Measurements from ENCODE around the gene ELOF1.
A peak's percentile ranks its signal among the peaks of the same experiment; 100 is the strongest.

ELOF1 gene

GRCh38 chr19:11550265-11550664 is 8.8 kb downstream of the ELOF1 start:
- ChIA-PET POLR2A (no interaction called here), CTCF (no interaction called here)
- Histone ChIP-seq H3K27me3 (replicated peaks in 2 of 5; ENCODE audit: control insufficient read depth in 4 of 5, insufficient read depth in 5 of 5, low read length in 4 of 5) (peaks cover 0 to 3% (median 0%) of the 10 kb centered on the region in 5 experiments), H3K36me3 (ENCODE audit: control insufficient read depth in 4 of 4, insufficient read depth in 4 of 4, low read length in 3 of 4) (peaks cover 3 to 28% (median 16%) of the 10 kb centered on the region in 4 experiments), H3K9me3 (ENCODE audit: control extremely low read depth in 1 of 5, control insufficient read depth in 4 of 5, insufficient read depth in 2 of 5, low read depth in 1 of 5, low read length in 4 of 5) (no peaks in the 10 kb centered on the region), H3K27ac (ENCODE audit: insufficient read depth in 1 of 2, low read depth in 1 of 2, low read length in 2 of 2, poor library complexity in 1 of 2, severe bottlenecking in 2 of 2) (no peak overlapping the region), H3K4me3 (ENCODE audit: control insufficient read depth in 1 of 7, extremely low read depth in 1 of 7, insufficient read depth in 4 of 7, low read depth in 2 of 7, low read length in 6 of 7) (no peak overlapping the region), H3K4me1 (ENCODE audit: control extremely low read depth in 1 of 4, control insufficient read depth in 4 of 4, insufficient read depth in 4 of 4, low read length in 3 of 4) (no peaks in the 10 kb centered on the region)
- WGBS (ENCODE audit: insufficient coverage) = 100% methylated on average over 2 of the region's 8 CpGs
- DNase-seq = no peak

- WGBS (ENCODE audit: insufficient coverage) = 99% methylated on average over 23 of the region's 24 CpGs
Measured at GRCh38 chr19:11549386-11549953, 9.6 kb downstream of the ELOF1 start.

GRCh38 chr19:11547929-11548700 is 10.9 kb downstream of the ELOF1 start:
- H3K36me3 ChIP-seq (ENCODE audit: control insufficient read depth in 4 of 4, insufficient read depth in 4 of 4, low read length in 3 of 4) = peaks cover 3 to 12% (median 7%) of the 10 kb centered on the region in 4 experiments
- 99% methylated on average over 10 of the region's 14 CpGs for WGBS (ENCODE audit: insufficient coverage)
- DNase-seq = no peak
- ChIA-PET CTCF (interaction anchor here (1.4 kb wide), 1 partner anchor 12 kb away, joined by 4 read pairs; no protein-coding TSS in a partner anchor), POLR2A (no interaction called here)
- H3K9me3 ChIP-seq (ENCODE audit: control extremely low read depth in 1 of 5, control insufficient read depth in 4 of 5, insufficient read depth in 2 of 5, low read depth in 1 of 5, low read length in 4 of 5) = no peaks in the 10 kb centered on the region
- no peaks in the 10 kb centered on the region for H3K4me1 ChIP-seq (ENCODE audit: control extremely low read depth in 1 of 4, control insufficient read depth in 4 of 4, insufficient read depth in 4 of 4, low read length in 3 of 4)
- H3K27ac ChIP-seq (ENCODE audit: insufficient read depth in 1 of 2, low read depth in 1 of 2, low read length in 2 of 2, poor library complexity in 1 of 2, severe bottlenecking in 2 of 2) = no peak overlapping the region
- peaks cover 0 to 3% (median 0%) of the 10 kb centered on the region in 5 experiments for H3K27me3 ChIP-seq (replicated peaks in 2 of 5; ENCODE audit: control insufficient read depth in 4 of 5, insufficient read depth in 5 of 5, low read length in 4 of 5)
- no peak overlapping the region for H3K4me3 ChIP-seq (ENCODE audit: control insufficient read depth in 1 of 7, extremely low read depth in 1 of 7, insufficient read depth in 4 of 7, low read depth in 2 of 7, low read length in 6 of 7)

More at GRCh38 chr19:11549386-11549953, 9.6 kb downstream of the ELOF1 start:
- no peak for DNase-seq
- Histone ChIP-seq H3K36me3 (ENCODE audit: control insufficient read depth in 4 of 4, insufficient read depth in 4 of 4, low read length in 3 of 4) (peaks cover 3 to 25% (median 15%) of the 10 kb centered on the region in 4 experiments), H3K4me3 (ENCODE audit: control insufficient read depth in 1 of 7, extremely low read depth in 1 of 7, insufficient read depth in 4 of 7, low read depth in 2 of 7, low read length in 6 of 7) (no peak overlapping the region), H3K27ac (ENCODE audit: insufficient read depth in 1 of 2, low read depth in 1 of 2, low read length in 2 of 2, poor library complexity in 1 of 2, severe bottlenecking in 2 of 2) (no peak overlapping the region), H3K9me3 (ENCODE audit: control extremely low read depth in 1 of 5, control insufficient read depth in 4 of 5, insufficient read depth in 2 of 5, low read depth in 1 of 5, low read length in 4 of 5) (no peaks in the 10 kb centered on the region), H3K4me1 (ENCODE audit: control extremely low read depth in 1 of 4, control insufficient read depth in 4 of 4, insufficient read depth in 4 of 4, low read length in 3 of 4) (no peaks in the 10 kb centered on the region), H3K27me3 (replicated peaks in 2 of 5; ENCODE audit: control insufficient read depth in 4 of 5, insufficient read depth in 5 of 5, low read length in 4 of 5) (peaks cover 0 to 3% (median 0%) of the 10 kb centered on the region in 5 experiments)
- ChIA-PET CTCF (no interaction called here), POLR2A (no interaction called here)

- POLR2A ChIA-PET = no interaction called here
- DNase-seq = peak in 1 of 3 donors; percentile 33
- Histone ChIP-seq H3K27ac (ENCODE audit: insufficient read depth in 1 of 2, low read depth in 1 of 2, low read length in 2 of 2, poor library complexity in 1 of 2, severe bottlenecking in 2 of 2) (no peak overlapping the region), H3K27me3 (replicated peaks in 2 of 5; ENCODE audit: control insufficient read depth in 4 of 5, insufficient read depth in 5 of 5, low read length in 4 of 5) (peaks cover 0 to 39% (median 10%) of the 10 kb centered on the region in 5 experiments), H3K4me3 (ENCODE audit: control insufficient read depth in 1 of 7, extremely low read depth in 1 of 7, insufficient read depth in 4 of 7, low read depth in 2 of 7, low read length in 6 of 7) (no peak overlapping the region), H3K9me3 (ENCODE audit: control extremely low read depth in 1 of 5, control insufficient read depth in 4 of 5, insufficient read depth in 2 of 5, low read depth in 1 of 5, low read length in 4 of 5) (no peaks in the 10 kb centered on the region), H3K4me1 (ENCODE audit: control extremely low read depth in 1 of 4, control insufficient read depth in 4 of 4, insufficient read depth in 4 of 4, low read length in 3 of 4) (peaks cover 0 to 8% (median 4%) of the 10 kb centered on the region in 4 experiments), H3K36me3 (ENCODE audit: control insufficient read depth in 4 of 4, insufficient read depth in 4 of 4, low read length in 3 of 4) (no peaks in the 10 kb centered on the region)
- CTCF ChIA-PET = no interaction called here
- 100% methylated on average over 2 of the region's 3 CpGs for WGBS (ENCODE audit: insufficient coverage)
Measured at GRCh38 chr19:11541238-11541637, 17.8 kb downstream of the ELOF1 start.

GRCh38 chr19:11540645-11541044 is 18.4 kb downstream of the ELOF1 start:
- Histone ChIP-seq H3K27me3 (replicated peaks in 2 of 5; ENCODE audit: control insufficient read depth in 4 of 5, insufficient read depth in 5 of 5, low read length in 4 of 5) (peaks cover 0 to 39% (median 10%) of the 10 kb centered on the region in 5 experiments), H3K36me3 (ENCODE audit: control insufficient read depth in 4 of 4, insufficient read depth in 4 of 4, low read length in 3 of 4) (no peaks in the 10 kb centered on the region), H3K4me3 (ENCODE audit: control insufficient read depth in 1 of 7, extremely low read depth in 1 of 7, insufficient read depth in 4 of 7, low read depth in 2 of 7, low read length in 6 of 7) (no peak overlapping the region), H3K4me1 (ENCODE audit: control extremely low read depth in 1 of 4, control insufficient read depth in 4 of 4, insufficient read depth in 4 of 4, low read length in 3 of 4) (peaks cover 1 to 12% (median 6%) of the 10 kb centered on the region in 4 experiments), H3K27ac (ENCODE audit: insufficient read depth in 1 of 2, low read depth in 1 of 2, low read length in 2 of 2, poor library complexity in 1 of 2, severe bottlenecking in 2 of 2) (no peak overlapping the region), H3K9me3 (ENCODE audit: control extremely low read depth in 1 of 5, control insufficient read depth in 4 of 5, insufficient read depth in 2 of 5, low read depth in 1 of 5, low read length in 4 of 5) (no peaks in the 10 kb centered on the region)
- CTCF ChIA-PET = no interaction called here
- WGBS (ENCODE audit: insufficient coverage) = 60% methylated on average over 1 of the region's 5 CpGs
- POLR2A ChIA-PET = no interaction called here
- DNase-seq = no peak

- DNase-seq = no peak
- POLR2A ChIA-PET = no interaction called here
- Histone ChIP-seq H3K27me3 (replicated peaks in 2 of 5; ENCODE audit: control insufficient read depth in 4 of 5, insufficient read depth in 5 of 5, low read length in 4 of 5) (peaks cover 0 to 39% (median 10%) of the 10 kb centered on the region in 5 experiments), H3K27ac (ENCODE audit: insufficient read depth in 1 of 2, low read depth in 1 of 2, low read length in 2 of 2, poor library complexity in 1 of 2, severe bottlenecking in 2 of 2) (no peak overlapping the region), H3K4me1 (ENCODE audit: control extremely low read depth in 1 of 4, control insufficient read depth in 4 of 4, insufficient read depth in 4 of 4, low read length in 3 of 4) (peaks cover 2 to 14% (median 8%) of the 10 kb centered on the region in 4 experiments), H3K9me3 (ENCODE audit: control extremely low read depth in 1 of 5, control insufficient read depth in 4 of 5, insufficient read depth in 2 of 5, low read depth in 1 of 5, low read length in 4 of 5) (no peaks in the 10 kb centered on the region), H3K4me3 (ENCODE audit: control insufficient read depth in 1 of 7, extremely low read depth in 1 of 7, insufficient read depth in 4 of 7, low read depth in 2 of 7, low read length in 6 of 7) (no peak overlapping the region), H3K36me3 (ENCODE audit: control insufficient read depth in 4 of 4, insufficient read depth in 4 of 4, low read length in 3 of 4) (no peaks in the 10 kb centered on the region)
- 40% methylated on average over 10 of the region's 36 CpGs for WGBS (ENCODE audit: insufficient coverage)
- CTCF ChIA-PET = no interaction called here
Measured at GRCh38 chr19:11539495-11540365, 19.3 kb downstream of the ELOF1 start.
